ENCODE results near the gene NKD1.

NKD1 gene

GRCh38 chr16:50697881-50698767 is 149.9 kb downstream of the NKD1 start:
- ChIA-PET CTCF (no interaction called here), POLR2A (no interaction called here)
- DNase-seq (ENCODE audit: extremely low spot score) = no peak
- no peak for TF ChIP-seq HDGF (IDR thresholded peaks at IDR 0.05; ENCODE audit: borderline replicate concordance)
- TF ChIP-seq FOXM1 (IDR thresholded peaks at IDR 0.05; ENCODE audit: borderline replicate concordance) = no peak
- TF ChIP-seq L3MBTL2 (conservative IDR thresholded peaks at IDR 0.05) = no peak
- no peak for TF ChIP-seq ZNF384 (IDR thresholded peaks at IDR 0.05)
- TF ChIP-seq TARDBP (IDR thresholded peaks at IDR 0.05) = no peak
- TF ChIP-seq NFRKB (IDR thresholded peaks at IDR 0.05) = no peak
- no peak for TF ChIP-seq LEF1 (IDR thresholded peaks at IDR 0.05; ENCODE audit: borderline replicate concordance)
- no peak for TF ChIP-seq ELF4 (IDR thresholded peaks at IDR 0.05)
- TF ChIP-seq CTBP1 (IDR thresholded peaks at IDR 0.05; ENCODE audit: borderline replicate concordance) = no peak
- no peak for TF ChIP-seq SUZ12 (IDR thresholded peaks at IDR 0.05)
